Measurements from ENCODE around the gene P3H4.
A peak's percentile ranks its signal among the peaks of the same experiment; 100 is the strongest.
"Not testable (repeated sequence)": the region's sequence is repeated elsewhere in the genome, so short reads cannot be mapped to it uniquely, and the experiment has no call there.

P3H4 gene, protein sequence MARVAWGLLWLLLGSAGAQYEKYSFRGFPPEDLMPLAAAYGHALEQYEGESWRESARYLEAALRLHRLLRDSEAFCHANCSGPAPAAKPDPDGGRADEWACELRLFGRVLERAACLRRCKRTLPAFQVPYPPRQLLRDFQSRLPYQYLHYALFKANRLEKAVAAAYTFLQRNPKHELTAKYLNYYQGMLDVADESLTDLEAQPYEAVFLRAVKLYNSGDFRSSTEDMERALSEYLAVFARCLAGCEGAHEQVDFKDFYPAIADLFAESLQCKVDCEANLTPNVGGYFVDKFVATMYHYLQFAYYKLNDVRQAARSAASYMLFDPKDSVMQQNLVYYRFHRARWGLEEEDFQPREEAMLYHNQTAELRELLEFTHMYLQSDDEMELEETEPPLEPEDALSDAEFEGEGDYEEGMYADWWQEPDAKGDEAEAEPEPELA

DNA sequence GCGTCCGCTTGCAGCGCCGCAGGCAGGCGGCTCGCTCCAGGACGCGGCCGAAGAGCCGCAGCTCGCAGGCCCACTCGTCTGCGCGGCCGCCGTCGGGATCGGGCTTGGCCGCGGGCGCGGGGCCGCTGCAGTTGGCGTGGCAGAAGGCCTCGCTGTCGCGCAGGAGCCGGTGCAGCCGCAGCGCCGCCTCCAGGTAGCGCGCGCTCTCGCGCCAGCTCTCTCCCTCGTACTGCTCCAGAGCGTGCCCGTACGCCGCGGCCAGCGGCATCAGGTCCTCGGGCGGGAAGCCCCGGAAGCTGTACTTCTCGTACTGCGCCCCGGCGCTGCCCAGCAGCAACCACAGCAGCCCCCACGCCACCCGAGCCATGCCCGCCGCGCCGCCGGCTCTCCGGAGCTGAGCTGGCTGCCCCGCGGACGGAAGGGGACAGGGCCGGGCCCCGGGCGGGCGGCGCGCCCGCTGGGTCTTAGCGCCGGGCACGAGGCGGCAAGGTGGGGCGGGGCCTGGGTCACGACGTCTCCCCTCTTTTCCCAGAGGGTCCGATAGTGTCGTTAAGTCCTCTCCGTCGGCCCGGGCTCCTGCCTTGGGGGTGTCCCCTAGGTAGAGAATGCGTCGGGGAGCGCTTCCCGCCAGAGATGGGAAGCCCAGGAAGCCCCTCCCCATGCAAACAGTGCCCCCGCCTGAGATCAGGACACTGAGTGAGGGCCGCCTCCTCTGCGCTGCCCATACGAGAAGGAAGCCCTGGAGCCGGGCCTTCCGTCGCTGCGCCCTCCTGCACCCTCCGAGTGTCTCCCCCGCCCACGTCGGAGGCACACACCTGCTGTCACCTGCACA lies at the start of gene P3H4:
Gene P3H4 (minus strand): TSS at position 401 of the 832 bp plus-strand sequence. CDS start 34 bp downstream, at position 367.
- peak within 1 kb of the TSS; percentile 83 for H3K4me3 ChIP-seq (ENCODE audit: low read depth, low read length)
- peak; percentile 83 for DNase-seq (ENCODE audit: low read depth)
- TF ChIP-seq, protein P1, sequence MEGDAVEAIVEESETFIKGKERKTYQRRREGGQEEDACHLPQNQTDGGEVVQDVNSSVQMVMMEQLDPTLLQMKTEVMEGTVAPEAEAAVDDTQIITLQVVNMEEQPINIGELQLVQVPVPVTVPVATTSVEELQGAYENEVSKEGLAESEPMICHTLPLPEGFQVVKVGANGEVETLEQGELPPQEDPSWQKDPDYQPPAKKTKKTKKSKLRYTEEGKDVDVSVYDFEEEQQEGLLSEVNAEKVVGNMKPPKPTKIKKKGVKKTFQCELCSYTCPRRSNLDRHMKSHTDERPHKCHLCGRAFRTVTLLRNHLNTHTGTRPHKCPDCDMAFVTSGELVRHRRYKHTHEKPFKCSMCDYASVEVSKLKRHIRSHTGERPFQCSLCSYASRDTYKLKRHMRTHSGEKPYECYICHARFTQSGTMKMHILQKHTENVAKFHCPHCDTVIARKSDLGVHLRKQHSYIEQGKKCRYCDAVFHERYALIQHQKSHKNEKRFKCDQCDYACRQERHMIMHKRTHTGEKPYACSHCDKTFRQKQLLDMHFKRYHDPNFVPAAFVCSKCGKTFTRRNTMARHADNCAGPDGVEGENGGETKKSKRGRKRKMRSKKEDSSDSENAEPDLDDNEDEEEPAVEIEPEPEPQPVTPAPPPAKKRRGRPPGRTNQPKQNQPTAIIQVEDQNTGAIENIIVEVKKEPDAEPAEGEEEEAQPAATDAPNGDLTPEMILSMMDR (conservative IDR thresholded peaks at IDR 0.05; ENCODE audit: low read depth, low read length): peak; percentile 61

DNA sequence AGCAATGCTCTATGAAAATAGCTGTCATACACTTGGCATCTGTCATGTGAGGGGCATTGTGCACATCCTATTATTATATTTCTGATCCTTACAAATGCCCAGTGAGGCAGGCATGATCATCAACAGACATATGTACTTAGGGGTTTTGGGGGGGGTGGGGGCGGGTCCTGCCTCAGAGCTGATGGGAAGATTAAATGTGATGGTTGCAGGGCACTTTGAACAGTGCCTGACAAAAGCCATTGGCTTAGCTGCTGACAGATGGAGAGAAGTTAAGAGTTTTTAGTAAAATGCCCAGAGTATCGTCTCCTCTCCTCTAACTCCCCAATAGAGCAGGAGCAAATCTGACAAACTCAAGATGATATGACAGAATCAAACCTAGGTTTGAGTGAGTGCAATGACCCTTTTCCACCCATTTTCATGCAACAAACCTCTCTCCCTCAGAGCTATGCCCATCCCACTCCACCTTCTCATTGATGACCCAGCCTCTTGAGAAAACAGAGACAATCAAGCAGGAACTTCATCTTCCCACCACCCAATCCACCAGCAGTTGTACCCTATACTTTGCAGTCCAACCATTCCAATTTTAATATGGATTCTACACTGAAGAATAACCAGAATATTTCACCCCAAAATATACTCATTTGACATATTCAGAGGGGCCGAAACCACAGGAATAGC lies 48.6 kb upstream of the P3H4 start:
- no peak overlapping the region for H3K4me3 ChIP-seq (ENCODE audit: low read depth, low read length)
- TF ChIP-seq, protein P1 (conservative IDR thresholded peaks at IDR 0.05; ENCODE audit: low read depth, low read length): no peak
- DNase-seq (ENCODE audit: low read depth): no peak

DNA sequence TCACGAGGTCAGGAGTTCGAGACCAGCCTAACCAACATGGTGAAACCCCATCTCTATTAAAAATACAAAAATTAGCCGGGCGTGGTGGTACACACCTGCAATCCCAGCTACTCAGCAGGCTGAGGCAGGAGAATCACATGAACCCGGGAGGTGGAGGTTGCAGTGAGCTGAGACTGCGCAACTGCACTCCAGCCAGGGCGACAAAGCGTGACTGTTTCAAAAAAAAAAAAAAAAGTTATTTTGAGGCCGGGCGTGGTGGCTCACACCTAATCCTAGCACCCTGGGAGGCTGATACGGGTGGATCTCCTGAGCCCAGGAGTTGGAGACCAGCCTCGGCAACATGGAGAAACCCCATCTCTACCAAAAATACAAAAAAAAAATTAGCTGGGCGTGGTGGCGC lies 39.6 kb upstream of the P3H4 start:
- H3K4me3 ChIP-seq (ENCODE audit: low read depth, low read length); DNase-seq (ENCODE audit: low read depth): not testable (repeated sequence)

DNA sequence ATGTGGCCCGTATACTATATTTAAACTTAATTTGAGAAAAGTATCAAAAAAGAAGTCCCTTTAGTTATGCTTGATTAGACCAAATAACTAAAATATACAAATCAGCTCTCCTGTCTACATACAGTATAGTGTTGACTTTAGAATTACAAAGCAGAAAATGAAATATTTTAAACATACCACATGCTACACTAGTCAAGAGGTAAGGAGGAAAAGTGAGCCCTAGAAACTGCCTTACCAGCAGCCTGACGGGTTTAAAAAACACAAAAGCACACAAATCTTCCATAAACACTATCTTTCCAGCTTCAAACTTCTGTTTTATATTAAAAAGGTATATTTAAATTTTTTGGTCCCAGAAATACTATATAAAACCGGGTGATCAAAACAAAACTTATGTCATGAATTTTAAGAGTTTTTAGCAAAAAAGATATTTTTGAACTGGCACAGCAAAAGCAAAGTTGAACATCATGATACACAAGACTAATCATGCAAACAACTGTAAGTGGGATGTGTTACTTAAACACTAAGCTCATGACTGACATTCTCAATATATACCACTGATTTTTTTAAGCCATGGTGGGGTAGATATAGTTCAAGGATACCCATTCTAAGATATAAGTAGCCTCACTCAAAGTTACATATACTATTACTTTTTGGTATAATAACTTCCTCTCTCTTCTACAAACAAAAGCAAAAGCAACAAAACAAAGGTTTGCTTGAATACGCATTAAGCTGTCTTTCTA lies 37.7 kb upstream of the P3H4 start:
- no peak overlapping the region for H3K4me3 ChIP-seq (ENCODE audit: low read depth, low read length)
- DNase-seq (ENCODE audit: low read depth): no peak
- TF ChIP-seq, protein P1 (conservative IDR thresholded peaks at IDR 0.05; ENCODE audit: low read depth, low read length): no peak

DNA sequence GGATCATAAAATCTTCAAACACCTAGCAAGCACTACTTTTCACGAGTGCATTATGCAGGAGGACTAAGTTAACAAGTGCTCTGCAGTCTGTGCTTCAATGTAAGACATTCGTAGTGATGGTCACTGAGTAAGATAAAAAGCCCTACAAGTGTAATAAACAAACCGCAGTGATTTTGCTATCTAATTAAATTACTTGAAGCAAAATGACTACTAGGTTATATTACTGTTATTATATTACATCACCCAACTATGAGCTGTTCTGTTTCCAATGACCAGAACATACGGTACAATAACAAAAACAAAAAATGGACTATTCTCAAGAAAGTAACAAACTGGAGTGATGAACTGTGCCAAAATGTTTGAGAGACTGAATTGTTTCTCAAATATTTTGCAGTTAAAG lies 37.0 kb upstream of the P3H4 start:
- DNase-seq (ENCODE audit: low read depth): peak; percentile 31
- TF ChIP-seq, protein P1 (conservative IDR thresholded peaks at IDR 0.05; ENCODE audit: low read depth, low read length): no peak
- no peak overlapping the region for H3K4me3 ChIP-seq (ENCODE audit: low read depth, low read length)

DNA sequence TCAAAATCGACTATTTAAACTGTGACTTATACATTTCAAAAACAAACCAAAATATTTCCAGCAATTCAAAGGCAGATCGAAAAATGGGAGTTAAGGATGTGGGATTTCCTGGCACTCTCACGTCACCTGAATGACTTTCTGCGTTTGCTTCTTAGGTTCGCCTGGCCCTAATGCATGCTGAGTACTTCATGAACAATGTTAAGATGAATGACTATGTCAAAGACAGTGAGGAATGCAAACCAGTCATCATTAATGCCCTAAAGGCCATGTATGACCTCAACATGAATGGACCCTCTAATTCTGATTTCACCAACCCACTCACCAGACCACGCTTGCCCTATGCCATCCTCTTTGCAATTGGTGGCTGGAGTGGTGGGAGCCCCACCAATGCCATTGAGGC lies 33.2 kb upstream of the P3H4 start:
- H3K4me3 ChIP-seq (ENCODE audit: low read depth, low read length): no peak overlapping the region
- DNase-seq (ENCODE audit: low read depth): no peak
- TF ChIP-seq, protein P1 (conservative IDR thresholded peaks at IDR 0.05; ENCODE audit: low read depth, low read length): no peak

DNA sequence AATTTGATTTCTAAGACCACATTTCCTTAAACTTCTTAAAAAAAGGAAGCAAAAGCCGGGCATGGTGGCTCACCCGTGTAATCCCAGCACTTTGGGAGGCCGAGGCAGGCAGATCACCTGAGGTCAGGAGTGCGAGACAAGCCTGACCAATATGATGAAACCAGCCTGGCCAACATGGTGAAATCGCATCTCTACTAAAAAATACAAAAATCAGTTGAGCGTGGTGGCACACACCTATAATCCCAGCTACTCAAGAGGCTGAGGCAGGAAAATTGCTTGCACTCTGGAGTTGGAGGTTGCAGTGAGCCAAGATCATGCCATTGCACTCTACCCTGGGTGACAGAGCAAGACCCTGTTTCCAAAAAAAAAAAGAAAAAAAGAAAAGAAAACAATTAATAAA lies 29.0 kb upstream of the P3H4 start:
- DNase-seq (ENCODE audit: low read depth); H3K4me3 ChIP-seq (ENCODE audit: low read depth, low read length): not testable (repeated sequence)

DNA sequence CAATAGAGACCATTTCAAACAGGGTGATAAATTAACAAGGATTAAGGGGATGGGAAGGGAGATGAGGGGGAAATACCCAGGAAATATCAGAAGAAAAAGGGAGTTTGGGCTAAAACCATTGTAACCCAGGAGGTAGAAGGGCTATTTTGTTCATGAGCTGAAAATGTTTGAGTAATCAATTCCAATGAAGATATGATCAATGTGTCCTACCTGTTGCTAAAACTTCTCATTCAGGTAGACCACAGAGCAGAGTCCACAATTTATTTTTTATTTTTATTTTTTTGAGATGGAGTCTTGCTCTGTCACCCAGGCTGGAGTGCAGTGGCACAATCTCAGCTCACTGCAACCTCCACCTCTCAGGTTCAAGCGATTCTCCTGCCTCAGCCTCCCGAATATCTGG lies 27.7 kb upstream of the P3H4 start:
- not testable (repeated sequence) for H3K4me3 ChIP-seq (ENCODE audit: low read depth, low read length); DNase-seq (ENCODE audit: low read depth)
